PC-9 (cell line): ENCODE measurements around the gene ZCCHC8. TPM values are rescaled to one million over a fixed set of nuclear protein-coding genes. Genes with fewer than 3 reads are reported as not detected.

Experiments used
- BruUV-seq: library from RNA; stranded (reverse); fragments of 400-500 nt; replicated peaks from 2 replicates; lab custom pipeline; 2021; lab: Mats Ljungman, UMichigan
- CTCF ChIA-PET: fragments of 300-600 bp; sonication (Branson Sonifier 250); formaldehyde crosslinking; loops from one replicate; lab custom pipeline; 2022; ENCODE audit warnings: antibody characterized with exemption; lab: Charles Lee
- POLR2A ChIA-PET: fragments of 300-600 bp; sonication (Branson Sonifier 250); formaldehyde crosslinking; loops from one replicate; lab custom pipeline; 2022; ENCODE audit warnings: antibody characterized with exemption; ENCODE audit not compliant: unreplicated experiment; lab: Charles Lee
- DNase-seq, 2 experiments: peaks; one replicate each; pipeline versions ENCODE4 v3.0.0 to v3.0.0-alpha.2; 2015 to 2022; ENCODE audit warnings: mixed read lengths in 1 of 2
- H2AFZ ChIP-seq: fragments of 200-600 bp; sonication (generic); 2 replicates; pipeline ENCODE4 v1.8.1; 2017; ENCODE audit warnings: antibody characterized with exemption
- H3F3A ChIP-seq: fragments of 200-600 bp; sonication (generic); 2 replicates; pipeline ENCODE4 v1.8.1; 2017; ENCODE audit warnings: antibody characterized with exemption, mild to moderate bottlenecking, low read depth; ENCODE audit not compliant: insufficient read depth
- H3K27ac ChIP-seq: fragments of 200-600 bp; sonication (generic); 2 replicates; pipeline ENCODE4 v1.6.1; 2016; ENCODE audit warnings: mixed run types
- H3K27me3 ChIP-seq: fragments of 200-600 bp; sonication (generic); 2 replicates; pipeline ENCODE4 v1.6.1; 2016; ENCODE audit warnings: low read depth, mixed run types; ENCODE audit not compliant: insufficient read depth
- H3K36me3 ChIP-seq: fragments of 200-600 bp; sonication (generic); 2 replicates; pipeline ENCODE4 v1.6.1; 2016; ENCODE audit warnings: low read depth, mixed run types
- H3K4me1 ChIP-seq: fragments of 200-600 bp; sonication (generic); replicated peaks from 2 replicates; pipeline ENCODE4 v1.6.1; 2016; ENCODE audit warnings: mixed run types; ENCODE audit not compliant: insufficient read depth
- H3K4me2 ChIP-seq: fragments of 200-600 bp; sonication (generic); 2 replicates; pipeline ENCODE4 v1.6.1; 2017; ENCODE audit warnings: mixed run types
- H3K4me3 ChIP-seq: fragments of 200-600 bp; sonication (generic); 2 replicates; pipeline ENCODE4 v1.6.1; 2016; ENCODE audit warnings: mixed run types
- H3K79me2 ChIP-seq: fragments of 200-600 bp; sonication (generic); 2 replicates; pipeline ENCODE4 v1.6.1; 2017; ENCODE audit warnings: low read depth, mixed run types
- H3K9me2 ChIP-seq: fragments of 200-600 bp; sonication (generic); 2 replicates; pipeline ENCODE4 v1.8.1; 2017; ENCODE audit warnings: mild to moderate bottlenecking; ENCODE audit not compliant: insufficient read depth
- H3K9me3 ChIP-seq: fragments of 200-600 bp; sonication (generic); 2 replicates; pipeline ENCODE4 v1.8.1; 2016; ENCODE audit warnings: low read depth; ENCODE audit not compliant: insufficient read depth
- H4K20me1 ChIP-seq: fragments of 200-600 bp; sonication (generic); 2 replicates; pipeline ENCODE4 v1.8.1; 2017; ENCODE audit not compliant: insufficient read depth
- CTCF ChIP-seq: fragments of 200-600 bp; sonication (generic); conservative IDR thresholded peaks from 2 replicates; pipeline ENCODE4 v1.6.1; 2017; ENCODE audit warnings: mixed run types, antibody characterized with exemption, mild to moderate bottlenecking, moderate library complexity
- EZH2 ChIP-seq: fragments of 200-600 bp; sonication (generic); IDR thresholded peaks from 2 replicates; pipeline ENCODE4 v1.8.0; 2017; ENCODE audit warnings: antibody characterized with exemption, low read depth
- intact Hi-C: fragments of 100-400 bp; cut with micrococcal nuclease; formaldehyde crosslinking; loops from one replicate; pipeline ENCODE4 v1.10.0; 2022; ENCODE audit not compliant: unreplicated experiment
- total RNA-seq: library from RNA; stranded (reverse); gene quantifications from 2 replicates; pipeline ENCODE4 v1.2.3, GENCODE V29; 2021

The ZCCHC8 gene
- total RNA-seq, 1 experiment from 2014 or later, result 24.3 TPM

GRCh38 chr12:122527478-122527944 is 26.8 kb upstream of the ZCCHC8 start:
- no peaks in the 10 kb centered on the region for H3K9me3 ChIP-seq
- H3K27me3 ChIP-seq, result no peaks in the 10 kb centered on the region
- no peak for TF ChIP-seq EZH2
- peak overlapping the region; percentile 79 for H2AFZ ChIP-seq
- ChIA-PET CTCF (no interaction called here), POLR2A (interaction anchor here (0.5 to 0.6 kb wide), 4 partner anchors 237 to 581 kb away, joined by 3 to 19 read pairs (median 6); no protein-coding TSS in a partner anchor)
- H4K20me1 ChIP-seq, result peaks cover 35% of the 10 kb centered on the region
- H3K4me3 ChIP-seq, result peak overlapping the region; percentile 97
- intact Hi-C loops, result loop anchor here (1.0 kb wide), 3 partner anchors 27 to 225 kb away; partner anchors contain the start of genes DENR and ZCCHC8
- H3K9me2 ChIP-seq, result no peaks in the 10 kb centered on the region
- TSS peak; percentile 69 for BruUV-seq
- H3K27ac ChIP-seq, result peak overlapping the region; percentile 33; the same call in 1 of the 2 replicates
- H3K4me2 ChIP-seq, result peak overlapping the region; percentile 93
- H3K4me1 ChIP-seq, result peaks cover 29% of the 10 kb centered on the region
- H3F3A ChIP-seq, result peaks cover 15% of the 10 kb centered on the region; the same call in 1 of the 2 replicates
- H3K36me3 ChIP-seq, result peaks cover 36% of the 10 kb centered on the region
- H3K79me2 ChIP-seq, result peaks cover 77% of the 10 kb centered on the region
- DNase-seq, result peak in 1 of 2 experiments; percentile 27

- Histone ChIP-seq H3K9me3 (no peaks in the 10 kb centered on the region), H3F3A (peaks cover 21% of the 10 kb centered on the region; the same call in 1 of the 2 replicates), H3K36me3 (peaks cover 41% of the 10 kb centered on the region), H3K27me3 (no peaks in the 10 kb centered on the region), H4K20me1 (peaks cover 42% of the 10 kb centered on the region), H3K4me2 (peak within 1 kb of the TSS; percentile 93), H3K4me3 (peak within 1 kb of the TSS; percentile 97), H2AFZ (peak within 1 kb of the TSS; percentile 79), H3K27ac (peak within 1 kb of the TSS; percentile 95), H3K79me2 (peaks cover 83% of the 10 kb centered on the region), H3K4me1 (peaks cover 29% of the 10 kb centered on the region), H3K9me2 (no peaks in the 10 kb centered on the region)
- peak; percentile 97 to 98 for DNase-seq
- intact Hi-C loops, result loop anchor here (1.0 kb wide), 3 partner anchors 27 to 225 kb away; partner anchors contain the start of genes DENR and ZCCHC8
- ChIA-PET CTCF (no interaction called here), POLR2A (interaction anchor here (0.5 to 0.7 kb wide), 8 partner anchors 26 to 1133 kb away, joined by 3 to 10 read pairs (median 6); partner anchors contain the start of genes DIABLO and RNF34)
- TF ChIP-seq CTCF (no peak), EZH2 (no peak)
- BruUV-seq, result no TSS peak
Observed at GRCh38 chr12:122526683-122527477, 26.1 kb upstream of the ZCCHC8 start, which contains the start of the genes KNTC1 and RSRC2. Gene KNTC1 (plus strand): TSS chr12:122527249. CDS start chr12:122530064, 2,815 bp downstream. Gene RSRC2 (minus strand): TSS chr12:122526936. CDS start chr12:122526853, 83 bp downstream.

- no peak for TF ChIP-seq EZH2
- no peak for TF ChIP-seq CTCF
- ChIA-PET POLR2A (no interaction called here), CTCF (interaction anchor here (0.6 kb wide), 1 partner anchor 694 kb away, joined by 3 read pairs; no protein-coding TSS in a partner anchor)
- Histone ChIP-seq H3K4me1 (peaks cover 35% of the 10 kb centered on the region), H3K9me3 (no peaks in the 10 kb centered on the region), H4K20me1 (peaks cover 65% of the 10 kb centered on the region), H3K79me2 (peaks cover 93% of the 10 kb centered on the region), H3K4me2 (peak overlapping the region; percentile 94), H3F3A (peaks cover 43% of the 10 kb centered on the region), H2AFZ (no peak overlapping the region), H3K27me3 (no peaks in the 10 kb centered on the region), H3K27ac (peak overlapping the region; percentile 35), H3K4me3 (peak overlapping the region; percentile 86), H3K9me2 (no peaks in the 10 kb centered on the region), H3K36me3 (peaks cover 58% of the 10 kb centered on the region)
- no peak for DNase-seq
- no TSS peak for BruUV-seq
- intact Hi-C loops, result no loop called here
Observed at GRCh38 chr12:122523846-122524718, 23.4 kb upstream of the ZCCHC8 start.
